Activated CD8-positive, alpha-beta memory T cell treated with anti-CD3 and anti-CD28 coated beads, Interleukin-2, amount 10 ng/mL, durations not matched to agents 7 days and 5 days (primary cell): ENCODE results near the gene EPHA6. TPM values are rescaled to one million over a fixed set of nuclear protein-coding genes. Genes with fewer than 3 reads are reported as not detected.
"Not testable (repeated sequence)": the region's sequence is repeated elsewhere in the genome, so short reads cannot be mapped to it uniquely, and the experiment has no call there.

Source experiments
- ATAC-seq: fragments of 150-1000 bp; cut with Tn5 transposase; one replicate; pipeline ENCODE4 v1.10.0; 2021; ENCODE audit warnings: moderate library complexity
- CTCF ChIA-PET: fragments of 350-600 bp; sonication (Branson Sonifier 250); formaldehyde crosslinking; loops from one replicate; lab custom pipeline; 2021; ENCODE audit warnings: antibody characterized with exemption; lab: Charles Lee
- DNase-seq: peaks from one replicate; pipeline ENCODE4 v3.0.0-alpha.2; 2020
- H3K27ac Mint-ChIP-seq: one replicate; pipeline ENCODE4 v1.8.0; 2021; ENCODE audit warnings: mild to moderate bottlenecking, mixed read lengths
- H3K27me3 Mint-ChIP-seq: one replicate; pipeline ENCODE4 v1.8.0; 2021; ENCODE audit warnings: mixed read lengths
- H3K36me3 Mint-ChIP-seq: one replicate; pipeline ENCODE4 v1.8.0; 2021; ENCODE audit warnings: mild to moderate bottlenecking, mixed read lengths
- H3K4me1 Mint-ChIP-seq: one replicate; pipeline ENCODE4 v1.8.0; 2021; ENCODE audit warnings: mixed read lengths
- H3K4me3 Mint-ChIP-seq: one replicate; pipeline ENCODE4 v1.8.0; 2021; ENCODE audit warnings: mild to moderate bottlenecking, moderate library complexity, mixed read lengths
- H3K9me3 Mint-ChIP-seq: one replicate; pipeline ENCODE4 v1.8.0; 2022; ENCODE audit warnings: low read depth, mixed read lengths
- total RNA-seq, 2 experiments: library from RNA; stranded (reverse); gene quantifications; one replicate each; pipeline ENCODE4 v1.2.3, GENCODE V29; 2021

The EPHA6 gene
- total RNA-seq, 2 experiments from 2014 or later = not detected

DNA sequence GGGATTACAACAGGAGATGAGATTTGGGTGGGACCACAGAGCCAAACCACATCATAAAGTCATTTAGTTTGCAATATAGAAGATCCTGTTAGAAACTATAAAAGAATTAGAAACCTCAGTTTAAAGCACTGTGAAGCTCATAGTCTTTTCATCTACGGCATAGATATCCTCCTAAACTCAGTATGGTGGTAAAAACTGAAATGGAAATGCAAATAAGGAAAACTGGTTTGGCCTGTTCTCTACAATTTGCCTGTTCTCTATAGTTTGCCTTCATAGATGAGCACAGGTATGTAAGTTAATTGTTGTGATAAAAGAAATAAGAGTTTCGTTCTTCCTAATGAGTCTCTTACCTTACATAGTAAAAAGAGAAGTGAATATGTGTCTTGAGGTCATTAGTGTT is 618.5 kb downstream of the EPHA6 start:
- CTCF ChIA-PET = no interaction called here
- no peaks in the 10 kb centered on the region for H3K36me3 Mint-ChIP-seq
- ATAC-seq = no peak

DNA sequence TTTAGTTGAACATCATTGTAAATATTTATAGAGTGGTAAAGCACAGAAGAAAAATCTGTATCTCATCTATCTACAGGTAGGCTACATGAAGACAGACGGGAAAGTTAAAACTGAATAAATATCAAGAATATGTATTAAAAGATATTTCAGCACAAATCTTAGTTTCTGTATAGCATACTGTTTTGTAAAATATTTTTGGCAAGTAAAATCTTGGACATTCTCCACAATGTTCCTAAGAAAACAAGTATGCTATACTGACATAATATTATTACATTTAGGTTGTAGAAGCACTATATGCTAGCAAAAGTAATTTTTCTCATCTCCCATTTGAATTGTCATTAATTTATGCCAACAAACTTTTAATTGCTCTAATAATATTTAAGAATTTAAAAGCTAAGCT is 623.7 kb downstream of the EPHA6 start:
- Mint-ChIP-seq H3K4me3 (no peak overlapping the region), H3K27me3 (no peaks in the 10 kb centered on the region), H3K36me3 (no peaks in the 10 kb centered on the region), H3K9me3 (no peaks in the 10 kb centered on the region), H3K27ac (no peak overlapping the region), H3K4me1 (no peaks in the 10 kb centered on the region)
- CTCF ChIA-PET = no interaction called here
- DNase-seq = no peak
- ATAC-seq = no peak

More for the DNA sequence above, 618.5 kb downstream of the EPHA6 start:
- Mint-ChIP-seq H3K9me3 (no peaks in the 10 kb centered on the region), H3K27ac (no peak overlapping the region), H3K27me3 (no peaks in the 10 kb centered on the region), H3K4me3 (no peak overlapping the region), H3K4me1 (no peaks in the 10 kb centered on the region)
- DNase-seq = no peak

DNA sequence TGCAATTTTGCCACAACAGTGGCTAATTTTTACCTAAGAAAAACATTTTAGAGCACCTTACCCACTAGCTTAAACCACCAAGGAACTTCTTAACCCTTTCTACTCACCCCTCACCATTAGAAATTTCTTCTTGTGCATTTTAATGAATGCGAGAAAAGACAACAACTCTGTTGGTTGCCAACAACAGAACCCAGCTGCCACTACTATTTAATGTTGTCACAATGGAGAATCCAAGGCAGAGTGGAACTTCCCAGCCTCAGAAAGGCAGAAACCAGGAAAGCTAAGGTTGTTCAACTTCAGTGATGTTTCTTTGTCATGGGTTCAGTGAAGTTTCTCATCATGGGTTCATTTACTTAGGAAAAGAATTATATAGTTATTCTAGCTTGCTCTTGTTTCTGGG is 625.0 kb downstream of the EPHA6 start:
- no peak for DNase-seq
- Mint-ChIP-seq H3K36me3 (no peaks in the 10 kb centered on the region), H3K9me3 (no peaks in the 10 kb centered on the region), H3K4me3 (no peak overlapping the region), H3K4me1 (no peaks in the 10 kb centered on the region), H3K27ac (no peak overlapping the region), H3K27me3 (no peaks in the 10 kb centered on the region)
- no peak for ATAC-seq
- CTCF ChIA-PET = no interaction called here

DNA sequence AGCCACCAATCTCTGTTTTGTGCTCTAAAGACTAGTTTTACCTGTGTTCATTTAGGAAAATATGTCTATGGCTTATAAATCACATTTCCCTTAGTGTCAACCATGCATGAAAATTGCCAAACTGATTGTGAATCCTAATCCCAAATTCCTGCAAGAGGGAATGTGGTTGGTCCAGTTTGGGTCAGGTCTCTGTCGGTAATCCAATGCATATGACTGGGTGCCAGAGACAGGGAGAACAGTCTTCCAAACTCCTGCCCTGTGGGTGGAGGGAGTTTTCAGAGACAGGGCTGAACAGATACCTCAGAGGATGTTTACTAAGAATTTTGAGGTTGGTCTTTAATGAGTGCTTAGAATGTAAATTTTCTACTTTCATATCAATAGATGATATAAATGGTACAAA is 649.6 kb downstream of the EPHA6 start:
- Mint-ChIP-seq H3K27me3 (no peaks in the 10 kb centered on the region), H3K4me3 (no peak overlapping the region), H3K27ac (no peak overlapping the region), H3K9me3 (no peaks in the 10 kb centered on the region), H3K36me3 (no peaks in the 10 kb centered on the region), H3K4me1 (no peaks in the 10 kb centered on the region)
- ATAC-seq (no peak), DNase-seq (no peak)
- CTCF ChIA-PET = no interaction called here

DNA sequence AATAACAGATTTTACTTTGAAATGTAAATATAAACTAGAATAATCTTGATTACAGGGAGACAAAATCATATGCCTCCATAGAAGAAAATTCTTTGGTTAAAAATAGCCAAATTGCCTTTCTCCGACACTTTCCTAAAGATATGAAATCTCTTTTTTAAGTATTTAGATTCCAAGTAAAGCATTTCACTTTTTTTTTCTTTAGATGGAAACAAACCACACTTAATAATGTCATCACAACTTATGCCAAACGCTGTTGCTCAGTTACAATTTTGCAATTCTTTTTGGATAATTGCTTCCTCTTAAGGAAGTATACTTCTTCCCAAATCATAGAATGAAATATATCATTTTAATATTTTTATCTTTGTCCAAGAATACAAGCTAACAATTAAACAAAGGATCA is 656.1 kb downstream of the EPHA6 start:
- H3K27ac Mint-ChIP-seq = no peak overlapping the region
- DNase-seq (no peak), ATAC-seq (no peak)
- H3K27me3 Mint-ChIP-seq = no peaks in the 10 kb centered on the region
- no peaks in the 10 kb centered on the region for H3K9me3 Mint-ChIP-seq
- H3K4me1 Mint-ChIP-seq = no peaks in the 10 kb centered on the region
- H3K36me3 Mint-ChIP-seq = no peaks in the 10 kb centered on the region
- no peak overlapping the region for H3K4me3 Mint-ChIP-seq
- CTCF ChIA-PET = no interaction called here

DNA sequence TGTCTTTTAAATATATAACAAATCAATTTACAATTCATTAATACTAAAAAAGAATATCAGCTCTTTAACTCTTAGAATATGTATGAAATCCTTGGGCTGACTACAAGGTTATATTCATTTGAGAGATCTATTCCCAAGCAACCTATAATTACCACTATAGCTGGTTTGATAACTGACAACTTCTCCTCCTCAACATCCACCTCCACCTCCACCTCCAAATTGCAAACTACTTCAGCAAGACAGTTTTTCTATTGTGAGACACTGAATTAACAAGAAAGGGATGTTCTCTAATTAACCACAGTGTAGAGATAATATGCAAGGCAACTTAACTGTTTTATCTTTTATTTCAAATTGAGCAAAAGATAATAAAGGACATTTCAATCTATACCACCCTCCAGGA is 665.3 kb downstream of the EPHA6 start:
- CTCF ChIA-PET = no interaction called here
- no peak for ATAC-seq
- H3K9me3 Mint-ChIP-seq = peaks cover 3% of the 10 kb centered on the region
- no peaks in the 10 kb centered on the region for H3K4me1 Mint-ChIP-seq
- H3K4me3 Mint-ChIP-seq = no peak overlapping the region
- H3K27ac Mint-ChIP-seq = no peak overlapping the region
- no peaks in the 10 kb centered on the region for H3K27me3 Mint-ChIP-seq
- no peak for DNase-seq
- no peaks in the 10 kb centered on the region for H3K36me3 Mint-ChIP-seq

DNA sequence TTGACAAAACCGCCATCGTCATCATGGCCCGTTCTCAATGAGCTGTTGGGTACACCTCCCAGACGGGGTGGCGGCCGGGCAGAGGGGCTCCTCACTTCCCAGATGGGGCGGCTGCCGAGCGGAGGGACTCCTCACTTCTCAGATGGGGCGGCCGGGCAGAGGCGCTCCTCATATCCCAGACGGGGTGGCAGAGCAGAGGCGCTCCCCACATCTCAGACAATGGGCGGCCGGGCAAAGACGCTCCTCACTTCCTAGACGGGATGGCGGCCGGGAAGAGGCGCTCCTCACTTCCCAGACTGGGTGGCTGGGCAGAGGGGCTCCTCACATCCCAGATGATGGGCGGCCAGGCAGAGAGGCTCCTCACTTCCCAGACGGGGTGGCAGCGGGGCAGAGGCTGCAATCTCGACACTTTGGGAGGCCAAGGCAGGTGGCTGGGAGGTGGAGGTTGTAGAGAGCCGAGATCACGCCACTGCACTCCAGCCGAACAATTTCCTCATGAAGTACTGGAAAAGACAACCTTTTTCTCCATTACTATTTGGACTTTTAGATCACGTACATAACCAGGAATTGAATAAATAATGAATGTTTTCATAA is 666.4 kb downstream of the EPHA6 start:
- H3K4me3 Mint-ChIP-seq, H3K9me3 Mint-ChIP-seq, CTCF ChIA-PET, H3K4me1 Mint-ChIP-seq, H3K27me3 Mint-ChIP-seq, H3K36me3 Mint-ChIP-seq, DNase-seq, H3K27ac Mint-ChIP-seq, ATAC-seq: not testable (repeated sequence)

DNA sequence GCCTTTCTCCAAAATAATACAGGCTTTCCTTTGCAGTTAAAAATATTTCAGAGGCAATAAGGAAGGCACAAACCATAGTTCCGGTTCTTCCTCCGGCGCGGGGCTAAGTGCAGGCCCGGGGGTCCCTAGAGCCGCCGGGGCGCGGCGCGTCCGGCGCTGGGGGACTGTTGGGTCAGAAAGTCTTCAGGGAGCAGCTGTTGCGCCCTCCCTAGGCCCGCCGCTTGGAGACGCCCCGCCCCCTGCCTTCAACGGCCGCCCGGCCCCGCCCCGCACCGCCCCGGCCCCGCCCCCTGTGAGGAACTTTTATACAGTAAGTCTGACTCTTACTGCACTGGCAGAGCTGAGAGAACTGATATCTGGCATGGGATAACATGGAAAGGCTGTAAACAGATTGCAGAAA is 667.0 kb downstream of the EPHA6 start:
- H3K4me1 Mint-ChIP-seq = no peaks in the 10 kb centered on the region
- no peaks in the 10 kb centered on the region for H3K27me3 Mint-ChIP-seq
- ATAC-seq (peak; percentile 53), DNase-seq (no peak)
- no peak overlapping the region for H3K4me3 Mint-ChIP-seq
- H3K9me3 Mint-ChIP-seq = peaks cover 3% of the 10 kb centered on the region
- H3K27ac Mint-ChIP-seq = no peak overlapping the region
- H3K36me3 Mint-ChIP-seq = no peaks in the 10 kb centered on the region
- CTCF ChIA-PET = no interaction called here

DNA sequence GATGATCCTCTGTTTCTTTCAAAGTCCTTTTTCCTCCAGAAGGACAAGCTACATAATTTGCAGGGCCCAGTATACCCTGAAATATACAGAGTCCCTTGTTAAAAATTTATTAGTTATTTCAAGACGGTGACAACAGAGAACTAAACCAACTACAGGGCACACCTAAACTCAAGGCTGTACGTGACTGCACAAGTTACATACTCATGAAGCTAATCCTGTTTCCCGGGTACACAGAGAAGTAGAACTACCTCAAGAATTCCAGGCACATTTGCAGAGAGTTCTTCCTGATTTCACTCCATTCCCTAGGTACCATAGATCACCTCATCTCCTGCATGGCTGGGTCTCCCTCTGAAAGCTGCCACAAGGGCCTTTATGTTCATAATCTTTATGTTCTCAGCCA is 670.8 kb downstream of the EPHA6 start:
- peaks cover 3% of the 10 kb centered on the region for H3K9me3 Mint-ChIP-seq
- no peaks in the 10 kb centered on the region for H3K27me3 Mint-ChIP-seq
- DNase-seq (no peak), ATAC-seq (no peak)
- no peaks in the 10 kb centered on the region for H3K4me1 Mint-ChIP-seq
- H3K27ac Mint-ChIP-seq = no peak overlapping the region
- CTCF ChIA-PET = no interaction called here
- no peak overlapping the region for H3K4me3 Mint-ChIP-seq
- no peaks in the 10 kb centered on the region for H3K36me3 Mint-ChIP-seq

DNA sequence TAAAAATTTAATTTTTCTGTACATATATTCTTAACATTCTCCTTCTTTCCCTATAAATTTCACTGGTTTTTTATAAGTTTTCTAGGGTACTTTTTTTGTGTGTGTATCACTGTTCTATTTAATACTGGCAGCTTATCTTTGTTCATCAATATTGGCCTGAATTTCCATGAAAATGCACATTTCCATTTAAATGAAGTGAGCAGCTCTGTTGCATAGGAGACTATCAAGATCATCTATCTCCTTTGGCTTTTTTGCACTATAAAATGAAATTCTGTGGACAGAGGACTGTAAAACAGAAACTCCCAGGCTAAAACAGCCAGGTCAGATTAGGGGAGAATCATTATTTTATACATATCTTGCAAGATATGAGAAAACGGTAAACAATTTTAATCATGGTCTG is 673.2 kb downstream of the EPHA6 start:
- H3K9me3 Mint-ChIP-seq = peaks cover 3% of the 10 kb centered on the region
- no peaks in the 10 kb centered on the region for H3K36me3 Mint-ChIP-seq
- H3K27me3 Mint-ChIP-seq = no peaks in the 10 kb centered on the region
- no peaks in the 10 kb centered on the region for H3K4me1 Mint-ChIP-seq
- no peak overlapping the region for H3K4me3 Mint-ChIP-seq
- ATAC-seq = no peak
- H3K27ac Mint-ChIP-seq = no peak overlapping the region
- CTCF ChIA-PET = no interaction called here
- DNase-seq = no peak

DNA sequence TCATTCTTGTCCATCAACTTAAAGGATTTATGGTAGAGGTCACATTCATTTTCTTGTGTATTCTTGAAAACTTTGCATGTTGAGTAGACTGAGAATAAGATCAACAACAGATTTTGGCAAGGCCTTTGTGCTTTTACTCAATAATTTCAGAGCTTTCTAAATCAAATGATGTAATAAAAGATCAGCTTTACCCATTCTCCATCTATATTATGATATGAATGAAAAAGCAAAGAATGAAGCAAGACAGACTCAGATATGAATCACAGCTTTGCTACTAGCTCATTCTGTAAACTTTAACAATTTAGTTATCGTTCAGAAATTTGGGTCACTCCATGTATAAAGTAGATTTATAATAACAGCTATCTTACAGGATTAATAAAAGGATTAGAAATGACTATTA is 674.3 kb downstream of the EPHA6 start:
- CTCF ChIA-PET = no interaction called here
- H3K4me3 Mint-ChIP-seq = no peak overlapping the region
- H3K4me1 Mint-ChIP-seq = no peaks in the 10 kb centered on the region
- DNase-seq (no peak), ATAC-seq (no peak)
- no peaks in the 10 kb centered on the region for H3K27me3 Mint-ChIP-seq
- H3K27ac Mint-ChIP-seq = no peak overlapping the region
- H3K36me3 Mint-ChIP-seq = no peaks in the 10 kb centered on the region
- H3K9me3 Mint-ChIP-seq = peaks cover under 1% of the 10 kb centered on the region

DNA sequence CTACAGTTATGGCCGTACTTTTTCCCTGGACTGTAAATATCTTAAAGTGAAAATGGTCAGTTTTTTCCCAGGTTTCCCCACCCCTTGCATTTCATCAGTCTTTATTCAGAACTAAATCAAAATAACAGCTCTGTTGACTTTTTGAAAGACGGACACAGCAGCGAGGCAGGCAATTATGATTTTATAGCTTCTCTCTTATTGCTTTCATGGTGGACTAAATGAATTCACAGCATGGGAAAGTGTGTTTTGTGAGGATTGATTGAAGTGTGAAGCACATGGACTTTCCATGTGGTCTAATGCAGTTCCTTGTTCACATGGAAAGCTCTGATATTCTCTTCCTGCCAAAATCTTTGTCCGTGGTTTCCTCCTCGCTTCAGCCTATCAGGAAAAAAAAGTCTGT is 681.5 kb downstream of the EPHA6 start:
- CTCF ChIA-PET = no interaction called here
- ATAC-seq (no peak), DNase-seq (no peak)

DNA sequence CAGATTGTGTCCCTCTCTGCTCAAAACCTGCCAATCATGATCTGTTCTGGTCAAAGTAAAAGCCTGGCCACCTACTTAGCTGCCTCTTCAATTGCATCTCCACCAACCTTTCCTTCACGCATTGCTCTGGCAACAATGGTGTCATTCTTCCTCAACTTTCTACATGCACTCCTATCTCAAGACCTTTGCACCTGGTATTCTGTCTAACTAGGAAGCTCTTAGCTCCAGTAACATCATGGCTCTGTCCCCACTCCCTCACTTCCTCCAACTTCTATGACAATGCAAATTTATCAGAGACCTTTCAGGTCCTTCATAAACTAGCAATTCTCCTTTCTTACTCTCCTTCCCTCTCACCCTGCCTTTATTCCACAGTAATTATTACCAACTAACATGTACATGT is 682.7 kb downstream of the EPHA6 start:
- CTCF ChIA-PET = no interaction called here
- Mint-ChIP-seq H3K27ac (no peak overlapping the region), H3K4me3 (no peak overlapping the region), H3K27me3 (no peaks in the 10 kb centered on the region), H3K9me3 (peaks cover 4% of the 10 kb centered on the region), H3K4me1 (no peaks in the 10 kb centered on the region), H3K36me3 (no peaks in the 10 kb centered on the region)
- ATAC-seq (no peak), DNase-seq (no peak)

More for the DNA sequence above, 681.5 kb downstream of the EPHA6 start:
- no peaks in the 10 kb centered on the region for H3K36me3 Mint-ChIP-seq
- H3K27me3 Mint-ChIP-seq = no peaks in the 10 kb centered on the region
- H3K4me1 Mint-ChIP-seq = no peaks in the 10 kb centered on the region
- no peak overlapping the region for H3K4me3 Mint-ChIP-seq
- no peaks in the 10 kb centered on the region for H3K9me3 Mint-ChIP-seq
- no peak overlapping the region for H3K27ac Mint-ChIP-seq

DNA sequence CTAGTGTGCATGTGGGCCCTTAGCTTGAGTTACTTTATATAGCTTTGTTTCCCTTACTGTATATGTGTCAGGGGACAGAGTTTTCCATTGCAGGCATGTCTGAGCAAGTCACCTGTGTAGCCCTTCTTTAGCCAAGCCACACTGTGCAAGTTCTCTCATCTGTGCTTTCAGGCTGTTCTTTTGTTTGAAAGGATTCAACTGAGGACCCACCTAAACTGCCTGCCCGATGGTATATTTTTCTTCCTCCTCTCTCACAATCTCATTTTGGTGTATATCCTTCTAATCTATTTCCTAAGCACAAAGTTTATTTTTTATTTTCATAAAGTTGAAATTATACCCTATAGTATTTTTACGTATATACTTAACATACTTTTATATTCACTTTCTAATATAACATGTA is 690.1 kb downstream of the EPHA6 start:
- no peak for ATAC-seq
- peaks cover 21% of the 10 kb centered on the region for H3K9me3 Mint-ChIP-seq
- CTCF ChIA-PET = no interaction called here
- no peak for DNase-seq
- H3K27me3 Mint-ChIP-seq = no peaks in the 10 kb centered on the region
- no peaks in the 10 kb centered on the region for H3K4me1 Mint-ChIP-seq
- H3K36me3 Mint-ChIP-seq = no peaks in the 10 kb centered on the region
- H3K4me3 Mint-ChIP-seq = no peak overlapping the region
- H3K27ac Mint-ChIP-seq = no peak overlapping the region

DNA sequence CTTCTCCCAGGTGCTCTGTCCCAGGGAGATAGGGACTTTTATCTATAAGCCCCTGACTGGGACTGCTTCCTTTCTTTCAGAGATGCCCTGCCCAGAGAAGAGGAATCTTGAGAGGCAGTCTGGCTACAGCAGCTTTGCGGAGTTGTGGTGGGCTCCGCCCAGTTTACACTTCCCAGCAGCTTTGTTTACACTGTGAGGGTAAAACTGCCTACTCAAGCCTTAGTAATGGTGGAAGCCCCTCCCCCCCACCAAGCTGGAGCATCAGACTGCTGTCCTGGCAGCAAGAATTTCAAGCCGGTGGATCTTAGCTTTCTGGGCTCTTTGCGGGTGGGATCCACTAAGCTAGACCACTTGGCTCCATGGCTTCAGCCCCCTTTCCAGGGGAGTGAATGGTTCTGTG is 696.4 kb downstream of the EPHA6 start:
- Mint-ChIP-seq H3K4me3 (no peak overlapping the region), H3K27ac (no peak overlapping the region), H3K9me3 (peaks cover 11% of the 10 kb centered on the region), H3K27me3 (no peaks in the 10 kb centered on the region), H3K4me1 (no peaks in the 10 kb centered on the region), H3K36me3 (no peaks in the 10 kb centered on the region)
- no peak for DNase-seq
- CTCF ChIA-PET = interaction anchor here (0.6 kb wide), 1 partner anchor 9 kb away, joined by 3 read pairs; no protein-coding TSS in a partner anchor
- no peak for ATAC-seq
